Left renal pelvis (tissue), 4 donors: ENCODE data around the gene NDUFV1. TPM values are rescaled to one million over a fixed set of nuclear protein-coding genes. Genes with fewer than 3 reads are reported as not detected.
"Not testable (repeated sequence)": the region's sequence is repeated elsewhere in the genome, so short reads cannot be mapped to it uniquely, and the experiment has no call there.

Source experiments
- DNase-seq, 4 donors: peaks; one replicate each; pipeline ENCODE4 v3.0.0-alpha.2; 2013; ENCODE audit warnings: low read depth in 4 of 4, low spot score in 3 of 4
- polyA plus RNA-seq, 4 donors: library from polyadenylated mRNA; unstranded; fragments of 120-200 nt; gene quantifications; one replicate each; pipeline ENCODE4 v1.2.1, GENCODE V29; 2013; ENCODE audit not compliant: insufficient read length in 4 of 4

NDUFV1 gene
- polyA plus RNA-seq, 4 donors = 122 to 271 (median 155) TPM

- no peak for DNase-seq
Measured at GRCh38 chr11:67649634-67650510, 43.1 kb downstream of the NDUFV1 start.

GRCh38 chr11:67651976-67652781 lies 45.4 kb downstream of the NDUFV1 start:
- DNase-seq = no peak

GRCh38 chr11:67652965-67653845 lies 46.5 kb downstream of the NDUFV1 start:
- DNase-seq = no peak

GRCh38 chr11:67654225-67654624 lies 47.5 kb downstream of the NDUFV1 start:
- DNase-seq = no peak

- no peak for DNase-seq
Measured at GRCh38 chr11:67656278-67656922, 49.7 kb downstream of the NDUFV1 start.

GRCh38 chr11:67657300-67657699 lies 50.6 kb downstream of the NDUFV1 start:
- DNase-seq = no peak

GRCh38 chr11:67659651-67660165 lies 53.0 kb downstream of the NDUFV1 start:
- not testable (repeated sequence) for DNase-seq

GRCh38 chr11:67660752-67661151 lies 54.0 kb downstream of the NDUFV1 start:
- not testable (repeated sequence) for DNase-seq

Other genes with a start within 250 kb of the NDUFV1 start
- gene CLCF1, start 233.3 kb upstream of the NDUFV1 start, polyA plus RNA-seq = 10 to 100 TPM in 1 of 4 donors, 1 to 10 TPM in 3; 5.4 to 12.9 (median 7.0) TPM
- gene RAD9A, start 214.9 kb upstream of the NDUFV1 start, polyA plus RNA-seq = 10 to 100 TPM; 16.6 to 37.5 (median 19.1) TPM
- gene PPP1CA, start 205.1 kb upstream of the NDUFV1 start, polyA plus RNA-seq = 100 to 1,000 TPM in 3 of 4 donors, 10 to 100 TPM in 1; 77.6 to 177 (median 146) TPM
- gene TBC1D10C, start 202.9 kb upstream of the NDUFV1 start, polyA plus RNA-seq = 10 to 100 TPM in 1 of 4 donors, 1 to 10 TPM in 3; 2.5 to 11.7 (median 4.4) TPM
- 1 to 10 TPM; 1.1 to 4.4 (median 1.8) TPM for gene CARNS1, start 191.3 kb upstream of the NDUFV1 start, polyA plus RNA-seq
- gene RPS6KB2, start 178.4 kb upstream of the NDUFV1 start, polyA plus RNA-seq = 10 to 100 TPM; 37.4 to 46.7 (median 41.7) TPM
- gene PTPRCAP, start 169.3 kb upstream of the NDUFV1 start, polyA plus RNA-seq = 1 to 10 TPM in 3 of 4 donors, under 1 TPM in 1; 0.86 to 2.4 (median 2.0) TPM
- 10 to 100 TPM; 43.9 to 82.9 (median 59.9) TPM for gene CORO1B, start 163.5 kb upstream of the NDUFV1 start, polyA plus RNA-seq
- not detected for gene GPR152, start 154.2 kb upstream of the NDUFV1 start, polyA plus RNA-seq
- gene CABP4, start 151.6 kb upstream of the NDUFV1 start, polyA plus RNA-seq = under 1 TPM; 0.54 to 0.75 (median 0.64) TPM
- gene TMEM134, start 137.7 kb upstream of the NDUFV1 start, polyA plus RNA-seq = 10 to 100 TPM; 32.4 to 73.8 (median 42.1) TPM
- gene AIP, start 123.9 kb upstream of the NDUFV1 start, polyA plus RNA-seq = 10 to 100 TPM; 52.7 to 69.0 (median 65.4) TPM
- 10 to 100 TPM; 26.9 to 38.6 (median 33.7) TPM for gene PITPNM1, start 101.6 kb upstream of the NDUFV1 start, polyA plus RNA-seq
- 10 to 100 TPM; 28.4 to 60.1 (median 44.1) TPM for gene CDK2AP2, start 98.8 kb upstream of the NDUFV1 start, polyA plus RNA-seq
- gene CABP2, start 83.5 kb upstream of the NDUFV1 start, polyA plus RNA-seq = under 1 TPM in 2 of 4 donors, not detected in 2; 0.29 to 0.39 TPM
- 100 to 1,000 TPM; 560 to 818 (median 731) TPM for gene GSTP1, start 23.1 kb upstream of the NDUFV1 start, polyA plus RNA-seq
- 10 to 100 TPM in 1 of 4 donors, 1 to 10 TPM in 3; 3.6 to 10.1 (median 4.1) TPM for gene NUDT8, start 23.0 kb downstream of the NDUFV1 start, polyA plus RNA-seq
- not detected for gene TBX10, start 32.8 kb downstream of the NDUFV1 start, polyA plus RNA-seq
- 10 to 100 TPM in 3 of 4 donors, 1 to 10 TPM in 1; 1.0 to 26.6 (median 20.6) TPM for gene ACY3, start 43.8 kb downstream of the NDUFV1 start, polyA plus RNA-seq
- 1 to 10 TPM in 3 of 4 donors, under 1 TPM in 1; 0.05 to 4.2 (median 2.6) TPM for gene ALDH3B2, start 67.7 kb downstream of the NDUFV1 start, polyA plus RNA-seq